Spleen (tissue), 13 donors: ENCODE results near the gene MRPS34. TPM values are rescaled to one million over a fixed set of nuclear protein-coding genes. Genes with fewer than 3 reads are reported as not detected.

Source experiments
- DNase-seq: peaks from one replicate; pipeline ENCODE4 v3.0.0-alpha.2; 2020
- H3K27ac ChIP-seq, 8 donors: fragments of 200-600 bp; sonication (generic) in 7 of 8; 1 replicate in 4 of 8; 2 replicates in 4 of 8; pipeline versions ENCODE4 v1.5.0 to v1.8.0; 2016 to 2021; ENCODE audit warnings: inconsistent platforms in 4 of 8, mild to moderate bottlenecking in 4 of 8, moderate library complexity in 1 of 8
- H3K27me3 ChIP-seq, 7 donors: fragments of 200-600 bp; sonication (generic) in 6 of 7; replicated peaks in 1 of 7; 1 replicate in 4 of 7; 2 replicates in 3 of 7; pipeline versions ENCODE4 v1.5.0 to v1.8.0; 2016 to 2021; ENCODE audit warnings: inconsistent platforms in 3 of 7, mild to moderate bottlenecking in 1 of 7
- H3K36me3 ChIP-seq, 6 donors: fragments of 200-600 bp; sonication (generic) in 5 of 6; 1 replicate in 4 of 6; 2 replicates in 2 of 6; pipeline versions ENCODE4 v1.5.0 to v1.8.0; 2016 to 2021; ENCODE audit warnings: inconsistent platforms in 2 of 6
- H3K4me1 ChIP-seq, 6 donors: fragments of 200-600 bp; sonication (generic) in 5 of 6; 1 replicate in 3 of 6; 2 replicates in 3 of 6; pipeline versions ENCODE4 v1.5.0 to v1.8.0; 2016 to 2021; ENCODE audit warnings: inconsistent platforms in 3 of 6
- H3K4me3 ChIP-seq, 8 donors: fragments of 200-600 bp; sonication (generic) in 7 of 8; 1 replicate in 4 of 8; 2 replicates in 4 of 8; pipeline versions ENCODE4 v1.5.0 to v1.8.0; 2016 to 2021; ENCODE audit warnings: inconsistent platforms in 4 of 8, mild to moderate bottlenecking in 4 of 8, moderate library complexity in 2 of 8
- H3K9me3 ChIP-seq, 8 donors: fragments of 200-600 bp; sonication (generic) in 7 of 8; 1 replicate in 4 of 8; 2 replicates in 4 of 8; pipeline versions ENCODE4 v1.5.0 to v1.8.0; 2016 to 2021; ENCODE audit warnings: inconsistent platforms in 4 of 8
- POLR2A ChIP-seq, 3 donors: fragments of 450-650 bp; IDR thresholded peaks; one replicate each; pipeline ENCODE4 v1.5.1; 2017; ENCODE audit warnings: antibody characterized with exemption in 3 of 3, mild to moderate bottlenecking in 1 of 3
- POLR2AphosphoS5 ChIP-seq, 3 donors: sonication (generic); formaldehyde crosslinking; IDR thresholded peaks; one replicate each; pipeline ENCODE4 v1.5.1; 2017; ENCODE audit warnings: antibody characterized with exemption in 3 of 3
- WGBS, 5 donors: extraction: QIAGEN DNeasy Blood & Tissue Kit in 3 of 5; methylation state at CpG; one replicate each; pipeline versions ENCODE4 v1.1.5 to v1.1.7; 2013 to 2018; 5-methylcytosine and 5-hydroxymethylcytosine counted together
- intact Hi-C: fragments of 100-400 bp; cut with DNase I; formaldehyde crosslinking; loops from one replicate; pipeline ENCODE4 v1.15.0; 2023; ENCODE audit warnings: low total_unique reads
- long read RNA-seq, 2 donors: transcript quantifications; one replicate each; lab custom pipeline, GENCODE V29; 2026
- polyA plus RNA-seq, 3 donors: library from polyadenylated mRNA; stranded (reverse); fragments of 200-250 nt; gene quantifications; one replicate each; pipeline ENCODE4 v1.2.1, GENCODE V29; 2013
- total RNA-seq, 7 donors: library from RNA; depleted of rRNA in 3 of 7; stranded (reverse); fragments of >200 nt in 3 of 7; fragmentation: NEBNext Ultra II Directional in 4 of 7; extraction: Animal tissue kit (Norgen Biotek cat#: 25700) in 4 of 7; gene quantifications; one replicate each; pipeline versions ENCODE4 v1.1.0 to v1.2.1, GENCODE V29; 2016 to 2021
- TF ChIP-seq, protein P1 (sequence below), 11 experiments: fragments of 200-600 bp in 7 of 11; fragments of 450-650 bp in 4 of 11; sonication (generic) in 4 of 11; IDR thresholded peaks in 8 of 11; conservative IDR thresholded peaks in 3 of 11; 1 replicate in 7 of 11; 2 replicates in 4 of 11; pipeline versions ENCODE4 v1.4.0 to v1.8.0; 2016 to 2021; ENCODE audit warnings: antibody characterized with exemption in 11 of 11, inconsistent platforms in 4 of 11, mild to moderate bottlenecking in 1 of 11
- donor health status: healthy with polysubstance abuse.
- donor health status: DM: no; HTN: no; CAD: no; lungs with moderate emphysema.
- donor health status: DM: no; HTN: no; CAD: no.
- donor health status: Bipolar disorder and iron deficiency.
- donor health status: healthy.
- donor health status: DM: no; HTN: no; CAD: no.
- donor health status: DM: yes; HTN: yes; CAD: no.

Gene MRPS34
- 10 to 100 TPM; 49.9 to 66.8 (median 62.3) TPM for total RNA-seq
- 100 to 1,000 TPM; 133 to 157 (median 134) TPM for polyA plus RNA-seq
- long read RNA-seq, donor 1, transcript MRPS34-202 (3 exons, 1,024 nt): major isoform, 46 of 51 reads
- long read RNA-seq, donor 1, partial matches to known transcripts: 0 of 51 reads
- long read RNA-seq, donor 1, other reads (novel, unspliced or antisense): 0 of 51 reads
- long read RNA-seq, donor 2, transcript MRPS34-202 (3 exons, 1,024 nt): major isoform, 41 of 56 reads
- long read RNA-seq, donor 2, partial matches to known transcripts: 9 of 56 reads
- long read RNA-seq, donor 2, other reads (novel, unspliced or antisense): 5 of 56 reads

- DNase-seq: peak; percentile 95
- peak within 1 kb of the TSS; percentile 89 to 97 (median 96) for H3K27ac ChIP-seq
- peak within 1 kb of the TSS; percentile 96 to 100 (median 99) for H3K4me3 ChIP-seq
- H3K27me3 ChIP-seq: no peaks in the 10 kb centered on the region
- WGBS, 5 donors: 0 to 1% (median 0%) methylated on average over 1 to 108 of the region's 108 CpGs
- H3K36me3 ChIP-seq: peaks cover 0 to 53% (median 40%) of the 10 kb centered on the region in 6 donors
- intact Hi-C loops: no loop called here
- no peaks in the 10 kb centered on the region for H3K9me3 ChIP-seq
- TF ChIP-seq POLR2AphosphoS5 (IDR thresholded peaks at IDR 0.05) (peak; percentile 93 to 95 (median 95)), POLR2A (IDR thresholded peaks at IDR 0.05) (peak; percentile 18 to 92 (median 29))
- TF ChIP-seq, protein P1, sequence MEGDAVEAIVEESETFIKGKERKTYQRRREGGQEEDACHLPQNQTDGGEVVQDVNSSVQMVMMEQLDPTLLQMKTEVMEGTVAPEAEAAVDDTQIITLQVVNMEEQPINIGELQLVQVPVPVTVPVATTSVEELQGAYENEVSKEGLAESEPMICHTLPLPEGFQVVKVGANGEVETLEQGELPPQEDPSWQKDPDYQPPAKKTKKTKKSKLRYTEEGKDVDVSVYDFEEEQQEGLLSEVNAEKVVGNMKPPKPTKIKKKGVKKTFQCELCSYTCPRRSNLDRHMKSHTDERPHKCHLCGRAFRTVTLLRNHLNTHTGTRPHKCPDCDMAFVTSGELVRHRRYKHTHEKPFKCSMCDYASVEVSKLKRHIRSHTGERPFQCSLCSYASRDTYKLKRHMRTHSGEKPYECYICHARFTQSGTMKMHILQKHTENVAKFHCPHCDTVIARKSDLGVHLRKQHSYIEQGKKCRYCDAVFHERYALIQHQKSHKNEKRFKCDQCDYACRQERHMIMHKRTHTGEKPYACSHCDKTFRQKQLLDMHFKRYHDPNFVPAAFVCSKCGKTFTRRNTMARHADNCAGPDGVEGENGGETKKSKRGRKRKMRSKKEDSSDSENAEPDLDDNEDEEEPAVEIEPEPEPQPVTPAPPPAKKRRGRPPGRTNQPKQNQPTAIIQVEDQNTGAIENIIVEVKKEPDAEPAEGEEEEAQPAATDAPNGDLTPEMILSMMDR (IDR thresholded peaks at IDR 0.05 in 8 of 11, conservative IDR thresholded peaks at IDR 0.05 in 3 of 11): peak; percentile 54 to 92 (median 80)
- peaks cover 23 to 86% (median 43%) of the 10 kb centered on the region in 6 donors for H3K4me1 ChIP-seq
These were observed at the start of gene MRPS34 for GRCh38 chr16:1772908-1773702. Gene MRPS34 (minus strand): TSS chr16:1773134. CDS start chr16:1773119, 15 bp downstream.

DNA sequence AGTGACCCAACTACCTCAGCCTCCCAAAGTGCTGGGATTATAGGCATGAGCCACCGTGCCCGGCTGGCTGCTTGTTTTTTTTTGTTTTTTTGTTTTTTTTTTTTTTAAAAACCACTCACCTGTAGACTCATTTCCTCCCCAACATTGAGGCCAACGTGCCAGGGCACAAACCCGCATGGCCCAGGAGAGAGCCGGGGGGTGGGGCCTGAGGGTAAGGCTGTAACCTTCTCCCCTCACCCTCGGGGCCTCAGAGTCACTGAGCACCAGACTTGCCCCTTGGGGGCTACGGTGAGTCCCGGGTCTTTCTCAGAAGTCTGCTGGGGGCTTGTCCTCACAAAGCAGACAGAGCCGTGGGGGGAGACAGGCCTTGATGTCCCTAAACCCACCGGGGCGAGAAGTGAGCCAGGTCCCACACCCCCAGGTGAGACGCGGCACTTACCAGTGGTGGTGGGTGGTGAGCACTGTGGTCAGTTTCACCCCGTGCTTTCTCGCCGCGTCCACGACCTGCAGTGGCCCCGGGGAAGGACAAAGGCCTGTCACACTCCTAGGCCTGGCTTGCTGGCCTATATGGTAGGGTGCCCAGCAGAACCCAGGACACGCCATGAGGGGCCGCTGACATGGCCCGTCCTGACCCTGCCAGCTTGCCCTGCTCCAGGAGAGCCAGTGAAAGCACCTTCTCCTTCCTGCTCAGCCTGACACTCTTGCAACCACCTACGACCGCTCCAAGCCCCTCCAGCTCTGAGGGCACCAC, 49.1 kb upstream of the MRPS34 start:
- no peak overlapping the region for H3K4me3 ChIP-seq
- peaks cover 0 to 61% (median 52%) of the 10 kb centered on the region in 6 donors for H3K36me3 ChIP-seq
- no peaks in the 10 kb centered on the region for H3K9me3 ChIP-seq
- intact Hi-C loops: no loop called here
- H3K27me3 ChIP-seq: no peaks in the 10 kb centered on the region
- 86 to 93% (median 91%) methylated on average over 20 to 24 of the region's 24 CpGs for WGBS, 5 donors
- peak; percentile 57 for DNase-seq
- H3K4me1 ChIP-seq: peaks cover 11 to 40% (median 25%) of the 10 kb centered on the region in 6 donors
- no peak overlapping the region for H3K27ac ChIP-seq
- TF ChIP-seq, protein P1 (IDR thresholded peaks at IDR 0.05 in 8 of 11, conservative IDR thresholded peaks at IDR 0.05 in 3 of 11): no peak
- no peak for TF ChIP-seq POLR2A (IDR thresholded peaks at IDR 0.05)
- no peak for TF ChIP-seq POLR2AphosphoS5 (IDR thresholded peaks at IDR 0.05)

DNA sequence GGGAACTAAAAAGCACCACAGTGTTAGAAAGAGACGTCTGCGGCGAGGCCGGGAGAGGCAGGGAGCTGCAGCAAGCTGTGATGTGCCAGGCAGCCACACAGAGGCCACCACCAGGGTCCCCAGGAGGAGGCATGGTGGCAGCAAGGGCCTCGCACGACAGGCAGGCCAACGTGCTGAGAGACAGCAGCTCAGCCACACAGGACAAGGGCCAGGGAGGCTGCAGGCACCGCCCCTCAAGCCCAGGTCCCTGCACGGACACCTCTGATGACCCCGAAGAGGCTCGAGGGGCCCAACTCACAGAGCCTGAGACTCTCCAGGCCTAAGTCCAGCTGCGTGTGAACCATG, 48.0 kb upstream of the MRPS34 start:
- DNase-seq: no peak
- intact Hi-C loops: no loop called here
- Histone ChIP-seq H3K4me3 (no peak overlapping the region), H3K36me3 (peaks cover 0 to 72% (median 63%) of the 10 kb centered on the region in 6 donors), H3K9me3 (no peaks in the 10 kb centered on the region), H3K4me1 (peaks cover 11 to 39% (median 24%) of the 10 kb centered on the region in 6 donors), H3K27ac (no peak overlapping the region), H3K27me3 (no peaks in the 10 kb centered on the region)
- 92 to 97% (median 95%) methylated on average over 4 to 12 of the region's 12 CpGs for WGBS, 5 donors
- no peak for TF ChIP-seq POLR2A (IDR thresholded peaks at IDR 0.05)

GRCh38 chr16:1820096-1820945, 47.4 kb upstream of the MRPS34 start:
- no peak overlapping the region for H3K4me3 ChIP-seq
- intact Hi-C loops: no loop called here
- H3K27me3 ChIP-seq: no peaks in the 10 kb centered on the region
- H3K4me1 ChIP-seq: peaks cover 6 to 33% (median 18%) of the 10 kb centered on the region in 6 donors
- DNase-seq: peak; percentile 64
- peaks cover 0 to 78% (median 68%) of the 10 kb centered on the region in 6 donors for H3K36me3 ChIP-seq
- H3K9me3 ChIP-seq: no peaks in the 10 kb centered on the region
- H3K27ac ChIP-seq: no peak overlapping the region
- WGBS, 5 donors: 91 to 96% (median 94%) methylated on average over 11 to 25 of the region's 25 CpGs
- TF ChIP-seq, protein P1 (IDR thresholded peaks at IDR 0.05 in 8 of 11, conservative IDR thresholded peaks at IDR 0.05 in 3 of 11): no peak
- no peak for TF ChIP-seq POLR2A (IDR thresholded peaks at IDR 0.05)
